ENCODE measurements around the gene TAMALIN.

TAMALIN gene

GRCh38 chr12:52003016-52003550, 3.7 kb upstream of the TAMALIN start:
- no peaks in the 10 kb centered on the region for H3K79me2 ChIP-seq (ENCODE audit: control insufficient read depth, low read length)
- H3K9me3 ChIP-seq (ENCODE audit: control insufficient read depth, insufficient read depth, low read length): no peaks in the 10 kb centered on the region
- H3K4me2 ChIP-seq (ENCODE audit: low read length): no peak overlapping the region
- H3K4me3 ChIP-seq (ENCODE audit: low read length): no peak overlapping the region
- H3K27me3 ChIP-seq (ENCODE audit: control insufficient read depth, low read length): peaks cover 43% of the 10 kb centered on the region
- H4K20me1 ChIP-seq (ENCODE audit: control insufficient read depth, insufficient read depth, low read depth, low read length): no peaks in the 10 kb centered on the region
- no peaks in the 10 kb centered on the region for H3F3A ChIP-seq (ENCODE audit: control insufficient read depth, insufficient read depth)
- no peak for TF ChIP-seq CTCF (IDR thresholded peaks at IDR 0.05; ENCODE audit: low read depth, low read length, poor library complexity, severe bottlenecking)
- TF ChIP-seq EZH2phosphoT487 (IDR thresholded peaks at IDR 0.05; ENCODE audit: borderline replicate concordance, low read length): no peak
- H3K4me1 ChIP-seq (ENCODE audit: control insufficient read depth, low read length): peaks cover 11% of the 10 kb centered on the region
- no peak overlapping the region for H3K27ac ChIP-seq (ENCODE audit: low read depth, low read length)
- H3K36me3 ChIP-seq (ENCODE audit: control insufficient read depth, low read length): no peaks in the 10 kb centered on the region
- H3K9me2 ChIP-seq (replicated peaks; ENCODE audit: control insufficient read depth, low read length): no peaks in the 10 kb centered on the region

- no peak overlapping the region for H3K4me3 ChIP-seq (ENCODE audit: low read length)
- H3K79me2 ChIP-seq (ENCODE audit: control insufficient read depth, low read length): no peaks in the 10 kb centered on the region
- H3K27me3 ChIP-seq (ENCODE audit: control insufficient read depth, low read length): peaks cover 48% of the 10 kb centered on the region
- H3K36me3 ChIP-seq (ENCODE audit: control insufficient read depth, low read length): no peaks in the 10 kb centered on the region
- TF ChIP-seq CTCF (IDR thresholded peaks at IDR 0.05; ENCODE audit: low read depth, low read length, poor library complexity, severe bottlenecking): no peak
- TF ChIP-seq EZH2phosphoT487 (IDR thresholded peaks at IDR 0.05; ENCODE audit: borderline replicate concordance, low read length): no peak
- H3K4me1 ChIP-seq (ENCODE audit: control insufficient read depth, low read length): peaks cover 11% of the 10 kb centered on the region
- no peaks in the 10 kb centered on the region for H3F3A ChIP-seq (ENCODE audit: control insufficient read depth, insufficient read depth)
- H3K9me2 ChIP-seq (replicated peaks; ENCODE audit: control insufficient read depth, low read length): no peaks in the 10 kb centered on the region
- no peak overlapping the region for H3K4me2 ChIP-seq (ENCODE audit: low read length)
- no peak overlapping the region for H3K27ac ChIP-seq (ENCODE audit: low read depth, low read length)
- no peaks in the 10 kb centered on the region for H4K20me1 ChIP-seq (ENCODE audit: control insufficient read depth, insufficient read depth, low read depth, low read length)
- no peaks in the 10 kb centered on the region for H3K9me3 ChIP-seq (ENCODE audit: control insufficient read depth, insufficient read depth, low read length)
Observed at GRCh38 chr12:52003591-52003990, 3.2 kb upstream of the TAMALIN start.

- H3K79me2 ChIP-seq (ENCODE audit: control insufficient read depth, low read length): no peaks in the 10 kb centered on the region
- H3F3A ChIP-seq (ENCODE audit: control insufficient read depth, insufficient read depth): no peaks in the 10 kb centered on the region
- H3K9me2 ChIP-seq (replicated peaks; ENCODE audit: control insufficient read depth, low read length): no peaks in the 10 kb centered on the region
- H3K27ac ChIP-seq (ENCODE audit: low read depth, low read length): no peak overlapping the region
- H3K4me2 ChIP-seq (ENCODE audit: low read length): no peak overlapping the region
- no peaks in the 10 kb centered on the region for H3K9me3 ChIP-seq (ENCODE audit: control insufficient read depth, insufficient read depth, low read length)
- TF ChIP-seq CTCF (IDR thresholded peaks at IDR 0.05; ENCODE audit: low read depth, low read length, poor library complexity, severe bottlenecking) (peak; percentile 54), EZH2phosphoT487 (IDR thresholded peaks at IDR 0.05; ENCODE audit: borderline replicate concordance, low read length) (no peak)
- H3K4me3 ChIP-seq (ENCODE audit: low read length): no peak overlapping the region
- H4K20me1 ChIP-seq (ENCODE audit: control insufficient read depth, insufficient read depth, low read depth, low read length): no peaks in the 10 kb centered on the region
- peaks cover 11% of the 10 kb centered on the region for H3K4me1 ChIP-seq (ENCODE audit: control insufficient read depth, low read length)
- no peaks in the 10 kb centered on the region for H3K36me3 ChIP-seq (ENCODE audit: control insufficient read depth, low read length)
- peaks cover 53% of the 10 kb centered on the region for H3K27me3 ChIP-seq (ENCODE audit: control insufficient read depth, low read length)
Observed at GRCh38 chr12:52004042-52004648, 2.6 kb upstream of the TAMALIN start.

All from DOHH2 (cell line).